Cardiac muscle cell (in vitro differentiated cells and primary cell): ENCODE measurements around the gene SH3BP1. TPM values are rescaled to one million over a fixed set of nuclear protein-coding genes. Genes with fewer than 3 reads are reported as not detected.

Experiments used
- DNase-seq, 2 donors: peaks; one replicate each; pipeline versions ENCODE4 v3.0.0 to v3.0.0-alpha.2; 2010 to 2017; ENCODE audit warnings: low read depth in 1 of 2, low spot score in 1 of 2
- H3K27ac ChIP-seq: fragments of 200-600 bp; sonication (generic); 2 replicates; pipeline ENCODE4 v1.5.1; 2016
- H3K27me3 ChIP-seq: fragments of 200-600 bp; sonication (generic); 2 replicates; pipeline ENCODE4 v1.6.0; 2016; ENCODE audit warnings: control low read depth
- H3K36me3 ChIP-seq: fragments of 200-600 bp; sonication (generic); 2 replicates; pipeline ENCODE4 v1.5.1; 2016; ENCODE audit warnings: control low read depth
- H3K4me1 ChIP-seq: fragments of 200-600 bp; sonication (generic); 2 replicates; pipeline ENCODE4 v1.8.1; 2017; ENCODE audit warnings: low read depth, mild to moderate bottlenecking, mixed run types
- H3K4me3 ChIP-seq: fragments of 200-600 bp; sonication (generic); 2 replicates; pipeline ENCODE4 v1.5.1; 2016; ENCODE audit warnings: mild to moderate bottlenecking
- H3K9me3 ChIP-seq: fragments of 200-600 bp; sonication (generic); 2 replicates; pipeline ENCODE4 v1.5.1; 2017; ENCODE audit warnings: low read depth, mild to moderate bottlenecking, control low read depth
- polyA plus RNA-seq: library from polyadenylated mRNA; unstranded; fragments of >200 nt; fragmentation: Nextera tagmentation; extraction: Ambion mirVana; gene quantifications from 2 replicates; pipeline ENCODE4 v1.2.1, GENCODE V29; 2016
- total RNA-seq: library from RNA; depleted of rRNA; stranded (reverse); fragments of >200 nt; gene quantifications from 2 replicates; pipeline ENCODE4 v1.2.3, GENCODE V29; 2016
- TF ChIP-seq, protein P1 (sequence below): IDR thresholded peaks from 2 replicates; pipeline ENCODE4 v1.5.1; 2012; ENCODE audit warnings: low read depth, mild to moderate bottlenecking, low read length

Gene SH3BP1
- total and polyA plus RNA-seq, 2 experiments from 2014 or later: 15.0 to 51.9 TPM

GRCh38 chr22:37674248-37674647 is 34.8 kb downstream of the SH3BP1 start:
- Histone ChIP-seq H3K9me3 (no peaks in the 10 kb centered on the region), H3K36me3 (no peaks in the 10 kb centered on the region), H3K4me1 (peaks cover 3% of the 10 kb centered on the region), H3K27ac (no peak overlapping the region), H3K4me3 (no peak overlapping the region), H3K27me3 (no peaks in the 10 kb centered on the region)
- TF ChIP-seq, protein P1, sequence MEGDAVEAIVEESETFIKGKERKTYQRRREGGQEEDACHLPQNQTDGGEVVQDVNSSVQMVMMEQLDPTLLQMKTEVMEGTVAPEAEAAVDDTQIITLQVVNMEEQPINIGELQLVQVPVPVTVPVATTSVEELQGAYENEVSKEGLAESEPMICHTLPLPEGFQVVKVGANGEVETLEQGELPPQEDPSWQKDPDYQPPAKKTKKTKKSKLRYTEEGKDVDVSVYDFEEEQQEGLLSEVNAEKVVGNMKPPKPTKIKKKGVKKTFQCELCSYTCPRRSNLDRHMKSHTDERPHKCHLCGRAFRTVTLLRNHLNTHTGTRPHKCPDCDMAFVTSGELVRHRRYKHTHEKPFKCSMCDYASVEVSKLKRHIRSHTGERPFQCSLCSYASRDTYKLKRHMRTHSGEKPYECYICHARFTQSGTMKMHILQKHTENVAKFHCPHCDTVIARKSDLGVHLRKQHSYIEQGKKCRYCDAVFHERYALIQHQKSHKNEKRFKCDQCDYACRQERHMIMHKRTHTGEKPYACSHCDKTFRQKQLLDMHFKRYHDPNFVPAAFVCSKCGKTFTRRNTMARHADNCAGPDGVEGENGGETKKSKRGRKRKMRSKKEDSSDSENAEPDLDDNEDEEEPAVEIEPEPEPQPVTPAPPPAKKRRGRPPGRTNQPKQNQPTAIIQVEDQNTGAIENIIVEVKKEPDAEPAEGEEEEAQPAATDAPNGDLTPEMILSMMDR: no peak
- DNase-seq: no peak

GRCh38 chr22:37674951-37675929 is 35.8 kb downstream of the SH3BP1 start, which contains the start of gene LGALS1:
Gene LGALS1 (plus strand): TSS chr22:37675636. CDS start chr22:37675703, 67 bp downstream.
- no peaks in the 10 kb centered on the region for H3K27me3 ChIP-seq
- H3K36me3 ChIP-seq: no peaks in the 10 kb centered on the region
- no peak within 1 kb of the TSS for H3K27ac ChIP-seq
- no peak within 1 kb of the TSS for H3K4me3 ChIP-seq
- no peaks in the 10 kb centered on the region for H3K9me3 ChIP-seq
- H3K4me1 ChIP-seq: peaks cover 3% of the 10 kb centered on the region
- TF ChIP-seq, protein P1: peak; percentile 14
- DNase-seq: peak; percentile 35 to 98

- peaks cover 3% of the 10 kb centered on the region for H3K4me1 ChIP-seq
These were observed 36.7 kb downstream of the SH3BP1 start for GRCh38 chr22:37675930-37676735.

GRCh38 chr22:37676736-37677492 is 37.4 kb downstream of the SH3BP1 start:
- DNase-seq: peak; percentile 60 to 98
- H3K4me1 ChIP-seq: peaks cover 3% of the 10 kb centered on the region
- no peaks in the 10 kb centered on the region for H3K9me3 ChIP-seq
- no peaks in the 10 kb centered on the region for H3K27me3 ChIP-seq
- no peaks in the 10 kb centered on the region for H3K36me3 ChIP-seq
- no peak overlapping the region for H3K27ac ChIP-seq
- peak overlapping the region; percentile 35 for H3K4me3 ChIP-seq
- TF ChIP-seq, protein P1: no peak

More at GRCh38 chr22:37675930-37676735, 36.7 kb downstream of the SH3BP1 start:
- Histone ChIP-seq H3K9me3 (no peaks in the 10 kb centered on the region), H3K36me3 (no peaks in the 10 kb centered on the region), H3K4me3 (no peak overlapping the region), H3K27me3 (no peaks in the 10 kb centered on the region), H3K27ac (no peak overlapping the region)
- TF ChIP-seq, protein P1: no peak
- DNase-seq: peak in 1 of 2 donors; percentile 45

- Histone ChIP-seq H3K27ac (no peak overlapping the region), H3K27me3 (no peaks in the 10 kb centered on the region), H3K9me3 (no peaks in the 10 kb centered on the region), H3K4me1 (peaks cover 3% of the 10 kb centered on the region), H3K36me3 (no peaks in the 10 kb centered on the region), H3K4me3 (peak overlapping the region; percentile 35)
- TF ChIP-seq, protein P1: no peak
- no peak for DNase-seq
These were observed 38.1 kb downstream of the SH3BP1 start for GRCh38 chr22:37677493-37677974.
